HepG2 (cell line): ENCODE measurements around the gene GNAI2. TPM values are rescaled to one million over a fixed set of nuclear protein-coding genes. Genes with fewer than 3 reads are reported as not detected.

Experiments
- CAMTA2 ChIP-seq: sonication (generic); formaldehyde crosslinking; IDR thresholded peaks from 2 replicates; pipeline ENCODE4 v1.4.0; 2020; ENCODE audit warnings: mild to moderate bottlenecking, missing genetic modification reagents, borderline replicate concordance
- HOXD1 ChIP-seq: sonication (generic); formaldehyde crosslinking; IDR thresholded peaks from 2 replicates; pipeline ENCODE4 v1.5.0; 2020; ENCODE audit warnings: missing genetic modification reagents
- REPIN1 ChIP-seq: sonication (generic); formaldehyde crosslinking; IDR thresholded peaks from 2 replicates; pipeline ENCODE4 v1.8.0; 2022; ENCODE audit warnings: missing genetic modification reagents, low read depth, mild to moderate bottlenecking, borderline replicate concordance
- RFXAP ChIP-seq: sonication (generic); formaldehyde crosslinking; IDR thresholded peaks from 2 replicates; pipeline ENCODE4 v1.4.0; 2020; ENCODE audit warnings: missing genetic modification reagents, borderline replicate concordance
- SATB2 ChIP-seq: sonication (generic); formaldehyde crosslinking; IDR thresholded peaks from 2 replicates; pipeline ENCODE4 v1.5.0; 2020; ENCODE audit warnings: missing genetic modification reagents
- SMAD1 ChIP-seq: sonication (generic); formaldehyde crosslinking; IDR thresholded peaks from 2 replicates; pipeline ENCODE4 v1.4.0; 2020; ENCODE audit warnings: missing genetic modification reagents, low read depth, mild to moderate bottlenecking, borderline replicate concordance
- ZBTB7A ChIP-seq: sonication (generic); formaldehyde crosslinking; IDR thresholded peaks from 2 replicates; pipeline ENCODE4 v1.8.0; 2022; ENCODE audit warnings: mild to moderate bottlenecking, missing genetic modification reagents
- ZKSCAN5 ChIP-seq: sonication (generic); formaldehyde crosslinking; IDR thresholded peaks from 2 replicates; pipeline ENCODE4 v1.5.1; 2020; ENCODE audit warnings: mild to moderate bottlenecking, missing genetic modification reagents
- polyA plus RNA-seq, 8 experiments: library from polyadenylated mRNA; depleted of rRNA in 3 of 8; stranded (reverse) in 7 of 8; unstranded in 1 of 8; fragments of >200 nt; fragmentation: Illumina TruSeq in 4 of 8; extraction: Trizol in 4 of 8; gene quantifications; 2 replicates each; pipeline versions ENCODE4 v1.2.1 to v1.2.3, GENCODE V29; 2011 to 2016; ENCODE audit warnings: low read depth in 4 of 8, missing spikeins in 1 of 8, mixed read lengths in 1 of 8; ENCODE audit not compliant: insufficient read depth in 1 of 8
- total RNA-seq, 5 experiments: library from RNA; depleted of rRNA; stranded (reverse); fragments of >200 nt; fragmentation: Illumina TruSeq; extraction: Trizol; gene quantifications; 2 replicates each; pipeline ENCODE4 v1.2.3, GENCODE V29; 2016; ENCODE audit warnings: low read depth in 1 of 5
- TF ChIP-seq, protein P1 (sequence below): sonication (generic); formaldehyde crosslinking; IDR thresholded peaks from 2 replicates; pipeline ENCODE4 v1.4.0; 2020; ENCODE audit warnings: missing genetic modification reagents
- TF ChIP-seq, protein P2 (sequence below): sonication (generic); formaldehyde crosslinking; IDR thresholded peaks from 2 replicates; pipeline ENCODE4 v1.8.1; 2023; ENCODE audit warnings: mild to moderate bottlenecking, moderate library complexity, missing genetic modification reagents
- TF ChIP-seq, protein P3 (sequence below): sonication (generic); formaldehyde crosslinking; IDR thresholded peaks from 2 replicates; pipeline ENCODE4 v1.4.0; 2020; ENCODE audit warnings: missing genetic modification reagents
- TF ChIP-seq, protein P4 (sequence below): fragments of 450-650 bp; IDR thresholded peaks from 2 replicates; pipeline ENCODE4 v1.6.1; 2016
- TF ChIP-seq, protein P5 (sequence below): sonication (generic); formaldehyde crosslinking; IDR thresholded peaks from 2 replicates; pipeline ENCODE4 v1.4.0; 2020; ENCODE audit warnings: mild to moderate bottlenecking, missing genetic modification reagents
- TF ChIP-seq, protein P6 (sequence below): sonication (generic); formaldehyde crosslinking; IDR thresholded peaks from 2 replicates; pipeline ENCODE4 v1.4.0; 2020; ENCODE audit warnings: missing genetic modification reagents

Gene GNAI2
- total and polyA plus RNA-seq, 2 of the 13 experiments (the other 11 are each of a cell fraction or from before 2014, with no cell fraction given), result 51.1 to 66.2 TPM

DNA sequence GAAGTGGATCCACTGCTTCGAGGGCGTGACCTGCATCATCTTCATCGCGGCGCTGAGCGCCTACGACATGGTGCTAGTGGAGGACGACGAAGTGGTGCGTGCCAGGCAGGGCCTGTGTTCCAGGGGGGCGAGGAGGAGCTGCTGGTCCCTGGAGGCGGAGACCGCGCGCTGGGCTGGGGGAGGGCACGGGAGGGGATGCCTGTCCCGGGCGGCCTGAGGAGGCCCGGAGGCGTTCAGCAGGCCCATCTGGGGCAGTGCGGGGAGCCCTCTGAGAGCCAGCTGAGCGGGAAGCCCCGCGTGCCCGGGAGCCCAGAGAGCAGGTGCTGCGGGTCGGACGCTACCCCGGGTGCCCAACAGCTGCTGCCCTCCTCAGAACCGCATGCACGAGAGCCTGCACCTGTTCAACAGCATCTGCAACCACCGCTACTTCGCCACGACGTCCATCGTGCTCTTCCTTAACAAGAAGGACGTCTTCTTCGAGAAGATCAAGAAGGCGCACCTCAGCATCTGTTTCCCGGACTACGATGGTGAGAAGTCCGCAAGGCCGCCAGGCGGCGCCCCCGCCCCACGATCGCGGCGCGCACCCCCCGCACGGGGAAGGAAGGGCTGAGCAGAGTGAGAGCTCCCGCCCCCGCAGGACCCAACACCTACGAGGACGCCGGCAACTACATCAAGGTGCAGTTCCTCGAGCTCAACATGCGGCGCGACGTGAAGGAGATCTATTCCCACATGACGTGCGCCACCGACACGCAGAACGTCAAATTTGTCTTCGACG is 41.7 kb upstream of the GNAI2 start (continued):
- TF ChIP-seq ZKSCAN5 (no peak), HOXD1 (CRISPR knock-in tag) (no peak), CAMTA2 (CRISPR knock-in tag) (no peak), SATB2 (CRISPR knock-in tag) (no peak), ZBTB7A (CRISPR knock-in tag) (0 out of 2 replicates have a peak, but pooled peaks have one; percentile 27), SMAD1 (CRISPR knock-in tag) (peak; percentile 72; the same call in 1 of the 2 replicates), REPIN1 (CRISPR knock-in tag) (peak; percentile 69; the same call in 1 of the 2 replicates), RFXAP (CRISPR knock-in tag) (0 out of 2 replicates have a peak, but pooled peaks have one; percentile 10)
- TF ChIP-seq, protein P1, sequence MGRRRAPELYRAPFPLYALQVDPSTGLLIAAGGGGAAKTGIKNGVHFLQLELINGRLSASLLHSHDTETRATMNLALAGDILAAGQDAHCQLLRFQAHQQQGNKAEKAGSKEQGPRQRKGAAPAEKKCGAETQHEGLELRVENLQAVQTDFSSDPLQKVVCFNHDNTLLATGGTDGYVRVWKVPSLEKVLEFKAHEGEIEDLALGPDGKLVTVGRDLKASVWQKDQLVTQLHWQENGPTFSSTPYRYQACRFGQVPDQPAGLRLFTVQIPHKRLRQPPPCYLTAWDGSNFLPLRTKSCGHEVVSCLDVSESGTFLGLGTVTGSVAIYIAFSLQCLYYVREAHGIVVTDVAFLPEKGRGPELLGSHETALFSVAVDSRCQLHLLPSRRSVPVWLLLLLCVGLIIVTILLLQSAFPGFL, result no peak
- TF ChIP-seq, protein P2, sequence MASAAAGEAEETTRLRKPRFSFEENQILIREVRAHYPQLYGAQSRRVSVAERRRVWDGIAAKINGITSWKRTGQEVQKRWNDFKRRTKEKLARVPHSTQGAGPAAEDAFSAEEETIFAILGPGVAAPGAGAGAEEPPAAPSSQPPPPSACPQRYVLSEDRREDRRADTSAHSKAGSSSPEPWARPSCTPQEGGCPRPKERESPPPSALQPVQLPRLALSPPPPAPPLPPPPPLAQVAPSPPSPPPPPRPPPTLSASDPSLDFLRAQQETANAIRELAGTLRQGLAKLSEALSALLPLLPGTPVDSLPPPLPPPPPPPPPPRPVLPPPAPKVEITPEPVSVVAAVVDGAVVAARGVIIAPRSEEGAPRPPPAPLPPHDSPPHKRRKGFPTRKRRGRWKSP, result no peak
- TF ChIP-seq, protein P3, sequence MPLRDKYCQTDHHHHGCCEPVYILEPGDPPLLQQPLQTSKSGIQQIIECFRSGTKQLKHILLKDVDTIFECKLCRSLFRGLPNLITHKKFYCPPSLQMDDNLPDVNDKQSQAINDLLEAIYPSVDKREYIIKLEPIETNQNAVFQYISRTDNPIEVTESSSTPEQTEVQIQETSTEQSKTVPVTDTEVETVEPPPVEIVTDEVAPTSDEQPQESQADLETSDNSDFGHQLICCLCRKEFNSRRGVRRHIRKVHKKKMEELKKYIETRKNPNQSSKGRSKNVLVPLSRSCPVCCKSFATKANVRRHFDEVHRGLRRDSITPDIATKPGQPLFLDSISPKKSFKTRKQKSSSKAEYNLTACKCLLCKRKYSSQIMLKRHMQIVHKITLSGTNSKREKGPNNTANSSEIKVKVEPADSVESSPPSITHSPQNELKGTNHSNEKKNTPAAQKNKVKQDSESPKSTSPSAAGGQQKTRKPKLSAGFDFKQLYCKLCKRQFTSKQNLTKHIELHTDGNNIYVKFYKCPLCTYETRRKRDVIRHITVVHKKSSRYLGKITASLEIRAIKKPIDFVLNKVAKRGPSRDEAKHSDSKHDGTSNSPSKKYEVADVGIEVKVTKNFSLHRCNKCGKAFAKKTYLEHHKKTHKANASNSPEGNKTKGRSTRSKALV, result no peak
- TF ChIP-seq, protein P4, sequence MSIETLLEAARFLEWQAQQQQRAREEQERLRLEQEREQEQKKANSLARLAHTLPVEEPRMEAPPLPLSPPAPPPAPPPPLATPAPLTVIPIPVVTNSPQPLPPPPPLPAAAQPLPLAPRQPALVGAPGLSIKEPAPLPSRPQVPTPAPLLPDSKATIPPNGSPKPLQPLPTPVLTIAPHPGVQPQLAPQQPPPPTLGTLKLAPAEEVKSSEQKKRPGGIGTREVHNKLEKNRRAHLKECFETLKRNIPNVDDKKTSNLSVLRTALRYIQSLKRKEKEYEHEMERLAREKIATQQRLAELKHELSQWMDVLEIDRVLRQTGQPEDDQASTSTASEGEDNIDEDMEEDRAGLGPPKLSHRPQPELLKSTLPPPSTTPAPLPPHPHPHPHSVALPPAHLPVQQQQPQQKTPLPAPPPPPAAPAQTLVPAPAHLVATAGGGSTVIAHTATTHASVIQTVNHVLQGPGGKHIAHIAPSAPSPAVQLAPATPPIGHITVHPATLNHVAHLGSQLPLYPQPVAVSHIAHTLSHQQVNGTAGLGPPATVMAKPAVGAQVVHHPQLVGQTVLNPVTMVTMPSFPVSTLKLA, result no peak
- TF ChIP-seq, protein P5, sequence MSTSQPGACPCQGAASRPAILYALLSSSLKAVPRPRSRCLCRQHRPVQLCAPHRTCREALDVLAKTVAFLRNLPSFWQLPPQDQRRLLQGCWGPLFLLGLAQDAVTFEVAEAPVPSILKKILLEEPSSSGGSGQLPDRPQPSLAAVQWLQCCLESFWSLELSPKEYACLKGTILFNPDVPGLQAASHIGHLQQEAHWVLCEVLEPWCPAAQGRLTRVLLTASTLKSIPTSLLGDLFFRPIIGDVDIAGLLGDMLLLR (CRISPR knock-in tag), result no peak; the same call in 1 of the 2 replicates
- TF ChIP-seq, protein P6, sequence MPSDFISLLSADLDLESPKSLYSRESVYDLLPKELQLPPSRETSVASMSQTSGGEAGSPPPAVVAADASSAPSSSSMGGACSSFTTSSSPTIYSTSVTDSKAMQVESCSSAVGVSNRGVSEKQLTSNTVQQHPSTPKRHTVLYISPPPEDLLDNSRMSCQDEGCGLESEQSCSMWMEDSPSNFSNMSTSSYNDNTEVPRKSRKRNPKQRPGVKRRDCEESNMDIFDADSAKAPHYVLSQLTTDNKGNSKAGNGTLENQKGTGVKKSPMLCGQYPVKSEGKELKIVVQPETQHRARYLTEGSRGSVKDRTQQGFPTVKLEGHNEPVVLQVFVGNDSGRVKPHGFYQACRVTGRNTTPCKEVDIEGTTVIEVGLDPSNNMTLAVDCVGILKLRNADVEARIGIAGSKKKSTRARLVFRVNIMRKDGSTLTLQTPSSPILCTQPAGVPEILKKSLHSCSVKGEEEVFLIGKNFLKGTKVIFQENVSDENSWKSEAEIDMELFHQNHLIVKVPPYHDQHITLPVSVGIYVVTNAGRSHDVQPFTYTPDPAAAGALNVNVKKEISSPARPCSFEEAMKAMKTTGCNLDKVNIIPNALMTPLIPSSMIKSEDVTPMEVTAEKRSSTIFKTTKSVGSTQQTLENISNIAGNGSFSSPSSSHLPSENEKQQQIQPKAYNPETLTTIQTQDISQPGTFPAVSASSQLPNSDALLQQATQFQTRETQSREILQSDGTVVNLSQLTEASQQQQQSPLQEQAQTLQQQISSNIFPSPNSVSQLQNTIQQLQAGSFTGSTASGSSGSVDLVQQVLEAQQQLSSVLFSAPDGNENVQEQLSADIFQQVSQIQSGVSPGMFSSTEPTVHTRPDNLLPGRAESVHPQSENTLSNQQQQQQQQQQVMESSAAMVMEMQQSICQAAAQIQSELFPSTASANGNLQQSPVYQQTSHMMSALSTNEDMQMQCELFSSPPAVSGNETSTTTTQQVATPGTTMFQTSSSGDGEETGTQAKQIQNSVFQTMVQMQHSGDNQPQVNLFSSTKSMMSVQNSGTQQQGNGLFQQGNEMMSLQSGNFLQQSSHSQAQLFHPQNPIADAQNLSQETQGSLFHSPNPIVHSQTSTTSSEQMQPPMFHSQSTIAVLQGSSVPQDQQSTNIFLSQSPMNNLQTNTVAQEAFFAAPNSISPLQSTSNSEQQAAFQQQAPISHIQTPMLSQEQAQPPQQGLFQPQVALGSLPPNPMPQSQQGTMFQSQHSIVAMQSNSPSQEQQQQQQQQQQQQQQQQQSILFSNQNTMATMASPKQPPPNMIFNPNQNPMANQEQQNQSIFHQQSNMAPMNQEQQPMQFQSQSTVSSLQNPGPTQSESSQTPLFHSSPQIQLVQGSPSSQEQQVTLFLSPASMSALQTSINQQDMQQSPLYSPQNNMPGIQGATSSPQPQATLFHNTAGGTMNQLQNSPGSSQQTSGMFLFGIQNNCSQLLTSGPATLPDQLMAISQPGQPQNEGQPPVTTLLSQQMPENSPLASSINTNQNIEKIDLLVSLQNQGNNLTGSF (CRISPR knock-in tag), result no peak; the same call in 1 of the 2 replicates
